Ovary (tissue), 3 donors: ENCODE measurements around the gene RIN3.

ENCODE experiments used
- EP300 ChIP-seq: sonication (generic); formaldehyde crosslinking; IDR thresholded peaks from one replicate; pipeline ENCODE4 v1.6.1; 2017; ENCODE audit warnings: antibody characterized with exemption
- TF ChIP-seq, protein P1 (sequence below), 3 donors: fragments of 450-650 bp in 2 of 3; fragments of 200-600 bp in 1 of 3; IDR thresholded peaks; one replicate each; pipeline versions ENCODE4 v1.5.1 to v1.8.0; 2016 to 2022; ENCODE audit warnings: antibody characterized with exemption in 3 of 3, mild to moderate bottlenecking in 1 of 3
- donor health status: DM: no; HTN: no; CAD: no.

GRCh38 chr14:92559486-92559885, 45.9 kb downstream of the RIN3 start:
- TF ChIP-seq, protein P1, sequence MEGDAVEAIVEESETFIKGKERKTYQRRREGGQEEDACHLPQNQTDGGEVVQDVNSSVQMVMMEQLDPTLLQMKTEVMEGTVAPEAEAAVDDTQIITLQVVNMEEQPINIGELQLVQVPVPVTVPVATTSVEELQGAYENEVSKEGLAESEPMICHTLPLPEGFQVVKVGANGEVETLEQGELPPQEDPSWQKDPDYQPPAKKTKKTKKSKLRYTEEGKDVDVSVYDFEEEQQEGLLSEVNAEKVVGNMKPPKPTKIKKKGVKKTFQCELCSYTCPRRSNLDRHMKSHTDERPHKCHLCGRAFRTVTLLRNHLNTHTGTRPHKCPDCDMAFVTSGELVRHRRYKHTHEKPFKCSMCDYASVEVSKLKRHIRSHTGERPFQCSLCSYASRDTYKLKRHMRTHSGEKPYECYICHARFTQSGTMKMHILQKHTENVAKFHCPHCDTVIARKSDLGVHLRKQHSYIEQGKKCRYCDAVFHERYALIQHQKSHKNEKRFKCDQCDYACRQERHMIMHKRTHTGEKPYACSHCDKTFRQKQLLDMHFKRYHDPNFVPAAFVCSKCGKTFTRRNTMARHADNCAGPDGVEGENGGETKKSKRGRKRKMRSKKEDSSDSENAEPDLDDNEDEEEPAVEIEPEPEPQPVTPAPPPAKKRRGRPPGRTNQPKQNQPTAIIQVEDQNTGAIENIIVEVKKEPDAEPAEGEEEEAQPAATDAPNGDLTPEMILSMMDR (IDR thresholded peaks at IDR 0.05) = no peak
- TF ChIP-seq EP300 = no peak
